OCI-LY3 (cell line): Measurements from ENCODE around the gene PSAPL1.

Experiments used
- CTCF ChIP-seq: fragments of 200-600, 300-600 bp; sonication (generic); IDR thresholded peaks from 2 replicates; pipeline ENCODE4 v1.5.1; 2014; ENCODE audit warnings: antibody characterized with exemption, low read length, low read depth
- EZH2phosphoT487 ChIP-seq: fragments of 200-600 bp; shearing (Covaris generic); IDR thresholded peaks from 2 replicates; pipeline ENCODE4 v1.6.1; 2018; ENCODE audit warnings: antibody characterized with exemption, mixed run types, low read depth

GRCh38 chr4:7381890-7382633 lies 52.7 kb downstream of the PSAPL1 start:
- TF ChIP-seq CTCF, result no peak
- TF ChIP-seq EZH2phosphoT487, result no peak
